K562 (cell line): ENCODE results near the gene CTCF. TPM values are rescaled to one million over a fixed set of nuclear protein-coding genes. Genes with fewer than 3 reads are reported as not detected.

Source experiments
- ATAC-seq: fragments of 200-7000 bp; cut with Tn5 transposase; 3 replicates; pipeline ENCODE4 v1.9.1; 2020; ENCODE audit warnings: moderate library complexity
- BruUV-seq: library from RNA; stranded (reverse); fragments of 400-500 nt; replicated peaks from 2 replicates; lab custom pipeline; 2021; lab: Mats Ljungman, UMichigan
- CTCF ChIA-PET: fragments of 300-600 bp; formaldehyde crosslinking; extraction: SDS; loops from one replicate; lab custom pipeline; 2021; ENCODE audit warnings: low intra/inter-chr PET ratio; lab: Yijun Ruan, JAX
- POLR2A ChIA-PET: fragments of 300-600, 350-650 bp; sonication (Branson Sonifier 250); formaldehyde crosslinking; extraction: SDS; loops from one replicate; lab custom pipeline; 2021; ENCODE audit warnings: antibody characterized with exemption, inconsistent platforms; lab: Yijun Ruan, JAX
- DNase-seq, 4 experiments: peaks; one replicate each; pipeline versions ENCODE4 v3.0.0 to v3.0.0-alpha.2; 2011 to 2018; ENCODE audit warnings: low spot score in 3 of 4, mixed read lengths in 3 of 4; ENCODE audit errors: extremely low read depth in 1 of 4
- FAIRE-seq: peaks from 2 replicates; lab custom pipeline; 2011; peaks lifted over from hg19 to GRCh38; lab: Jason Lieb, UNC
- H2AFZ ChIP-seq: 2 replicates; pipeline ENCODE4 v1.6.0; 2011; ENCODE audit warnings: low read depth, low read length, control low read depth, inconsistent platforms
- H3K27ac ChIP-seq: fragments of 200-600 bp; 3 replicates; pipeline ENCODE4 v1.8.0; 2011; ENCODE audit warnings: low read depth, mild to moderate bottlenecking, control low read depth, inconsistent platforms, low read length, moderate library complexity, mixed read lengths; ENCODE audit errors: extremely low read depth
- H3K27me3 ChIP-seq, 2 experiments: fragments of 300-600 bp in 1 of 2; 2 replicates in 1 of 2; 3 replicates in 1 of 2; pipeline versions ENCODE4 v1.6.0 to v1.8.0; 2011; ENCODE audit warnings: inconsistent platforms in 2 of 2, low read length in 2 of 2, mild to moderate bottlenecking in 1 of 2, mixed read lengths in 1 of 2, moderate library complexity in 1 of 2; ENCODE audit not compliant: control insufficient read depth in 2 of 2, insufficient read depth in 2 of 2
- H3K36me3 ChIP-seq: fragments of 300-600 bp; 3 replicates; pipeline ENCODE4 v1.8.0; 2011; ENCODE audit warnings: mild to moderate bottlenecking, low read length, inconsistent platforms; ENCODE audit not compliant: control insufficient read depth, insufficient read depth
- H3K4me1 ChIP-seq, 2 experiments: fragments of 200-600 bp in 1 of 2; replicated peaks in 1 of 2; 2 replicates in 1 of 2; 3 replicates in 1 of 2; pipeline versions ENCODE4 v1.5.1 to v1.8.0; 2011; ENCODE audit warnings: inconsistent platforms in 2 of 2, low read length in 2 of 2, mild to moderate bottlenecking in 1 of 2, mixed read lengths in 1 of 2, moderate library complexity in 1 of 2; ENCODE audit not compliant: control insufficient read depth in 2 of 2, insufficient read depth in 2 of 2
- H3K4me2 ChIP-seq: 2 replicates; pipeline ENCODE4 v1.6.1; 2011; ENCODE audit warnings: low read length, control low read depth, inconsistent platforms, mixed read lengths; ENCODE audit not compliant: insufficient read depth
- H3K4me3 ChIP-seq: fragments of 200-600 bp; sonication (generic), shearing (Covaris generic); 2 replicates; pipeline ENCODE4 v1.5.1; 2016; ENCODE audit warnings: control low read depth, inconsistent platforms
- H3K79me2 ChIP-seq: fragments of 200-600 bp; 3 replicates; pipeline ENCODE4 v1.8.0; 2011; ENCODE audit warnings: low read length, inconsistent platforms; ENCODE audit not compliant: control insufficient read depth, insufficient read depth
- H3K9ac ChIP-seq, 2 experiments: 2 replicates each; pipeline versions ENCODE4 v1.6.0 to v1.6.1; 2011; ENCODE audit warnings: low read depth in 2 of 2, low read length in 2 of 2, control low read depth in 1 of 2, inconsistent platforms in 1 of 2, mild to moderate bottlenecking in 1 of 2, mixed read lengths in 1 of 2; ENCODE audit not compliant: insufficient read depth in 1 of 2
- H3K9me1 ChIP-seq: one replicate; pipeline ENCODE4 v1.6.0; 2011; ENCODE audit warnings: inconsistent platforms, mild to moderate bottlenecking, low read length, moderate library complexity; ENCODE audit not compliant: control insufficient read depth, insufficient read depth
- H3K9me3 ChIP-seq: replicated peaks from 2 replicates; pipeline ENCODE4 v1.5.1; 2011; ENCODE audit warnings: low read depth, low read length, inconsistent platforms; ENCODE audit not compliant: control insufficient read depth, insufficient read depth
- H4K20me1 ChIP-seq: replicated peaks from 2 replicates; pipeline ENCODE4 v1.6.1; 2011; ENCODE audit warnings: low read length, inconsistent platforms, mixed read lengths; ENCODE audit not compliant: control insufficient read depth, insufficient read depth
- BRD9 ChIP-seq: fragments of 450-650 bp; IDR thresholded peaks from 2 replicates; pipeline ENCODE4 v1.6.1; 2018; ENCODE audit warnings: low read depth; ENCODE audit not compliant: partially characterized antibody
- BRF1 ChIP-seq: IDR thresholded peaks from 3 replicates; pipeline ENCODE4 v1.6.1; 2011; ENCODE audit warnings: borderline replicate concordance, mild to moderate bottlenecking; ENCODE audit not compliant: insufficient read length; ENCODE audit errors: extremely low read depth
- CREBBP ChIP-seq: IDR thresholded peaks from one replicate; pipeline ENCODE4 v1.6.1; 2012; ENCODE audit warnings: low read depth, mild to moderate bottlenecking, control low read depth, inconsistent platforms, low read length
- MAX ChIP-seq: sonication (generic); formaldehyde crosslinking; IDR thresholded peaks from 2 replicates; pipeline ENCODE4 v1.9.0; 2022; ENCODE audit warnings: mild to moderate bottlenecking, missing genetic modification reagents
- MCM2 ChIP-seq: fragments of 450-650 bp; IDR thresholded peaks from 2 replicates; pipeline ENCODE4 v1.6.1; 2017; ENCODE audit warnings: low read depth, mild to moderate bottlenecking
- POLR2G ChIP-seq: fragments of 200-400 bp; formaldehyde crosslinking; IDR thresholded peaks from 2 replicates; pipeline ENCODE4 v1.6.1; 2017; ENCODE audit warnings: low read depth, mild to moderate bottlenecking, antibody characterized with exemption, low read length, moderate library complexity
- RBBP5 ChIP-seq: fragments of 200-600 bp; sonication (generic); IDR thresholded peaks from 2 replicates; pipeline ENCODE4 v1.6.1; 2012; ENCODE audit warnings: borderline replicate concordance, mild to moderate bottlenecking, low read length, control low read depth, inconsistent platforms; ENCODE audit not compliant: insufficient read depth, poor library complexity, severe bottlenecking
- SAFB ChIP-seq: fragments of 200-400 bp; formaldehyde crosslinking; IDR thresholded peaks from 2 replicates; pipeline ENCODE4 v1.6.1; 2017; ENCODE audit warnings: low read depth, low read length, borderline replicate concordance
- SIN3B ChIP-seq: fragments of 450-650 bp; IDR thresholded peaks from 2 replicates; pipeline ENCODE4 v1.6.1; 2017; ENCODE audit warnings: low read depth, mild to moderate bottlenecking, moderate library complexity
- SMAD4 ChIP-seq: fragments of 250-450 bp; sonication (Bioruptor Pico); conservative IDR thresholded peaks from 2 replicates; pipeline ENCODE4 v1.8.0; 2021; ENCODE audit warnings: inconsistent platforms, mild to moderate bottlenecking, moderate library complexity
- STAG1 ChIP-seq: sonication (generic); formaldehyde crosslinking; IDR thresholded peaks from 2 replicates; pipeline ENCODE4 v1.5.0; 2020; ENCODE audit warnings: missing genetic modification reagents, borderline replicate concordance
- TAF7 ChIP-seq: fragments of 450-650 bp; IDR thresholded peaks from 2 replicates; pipeline ENCODE4 v1.6.1; 2016; ENCODE audit warnings: missing genetic modification characterization, missing compliant biosample characterization
- UBTF ChIP-seq, 2 experiments: IDR thresholded peaks; 2 replicates each; pipeline ENCODE4 v1.6.1; 2012; ENCODE audit warnings: improper control_type of control experiment in 2 of 2, low read depth in 2 of 2, low read length in 2 of 2, borderline replicate concordance in 1 of 2
- ZKSCAN8 ChIP-seq: fragments of 200-800 bp; sonication (Bioruptor generic); IDR thresholded peaks from 2 replicates; pipeline ENCODE4 v1.6.1; 2016; ENCODE audit warnings: missing genetic modification characterization, missing compliant biosample characterization
- ZNF140 ChIP-seq: fragments of 250-450 bp; sonication (Bioruptor Pico); IDR thresholded peaks from 2 replicates; pipeline ENCODE4 v1.8.0; 2021; ENCODE audit warnings: moderate library complexity, mild to moderate bottlenecking, inconsistent platforms
- ZNF584 ChIP-seq: fragments of 200-800 bp; sonication (Bioruptor generic); IDR thresholded peaks from 2 replicates; pipeline ENCODE4 v1.6.1; 2016; ENCODE audit warnings: low read depth, mild to moderate bottlenecking, missing genetic modification characterization, missing compliant biosample characterization
- ZNF740 ChIP-seq, 3 experiments: fragments of 200-800 bp in 1 of 3; sonication (Bioruptor generic) in 1 of 3; sonication (generic) in 1 of 3; formaldehyde crosslinking in 1 of 3; IDR thresholded peaks; 2 replicates each; pipeline versions ENCODE4 v1.6.1 to v1.8.0; 2016 to 2022; ENCODE audit warnings: mild to moderate bottlenecking in 2 of 3, missing compliant biosample characterization in 2 of 3, missing genetic modification characterization in 2 of 3, missing genetic modification reagents in 1 of 3
- WGBS: fragments of 100-300 bp; shearing (Covaris generic); methylation state at CpG from one replicate; pipeline ENCODE4 v1.1.6; 2016; ENCODE audit warnings: low coverage, mixed read lengths; ENCODE audit not compliant: insufficient coverage; ENCODE audit errors: missing lambda C conversion rate; 5-methylcytosine and 5-hydroxymethylcytosine counted together
- in situ Hi-C: fragments of 300-500 bp; cut with MboI; formaldehyde crosslinking; loops from 4 replicates; pipeline ENCODE4 v1.15.0; 2018; ENCODE audit warnings: inconsistent platforms, mixed read lengths
- intact Hi-C: fragments of 100-400 bp; cut with micrococcal nuclease; formaldehyde crosslinking; loops from 2 replicates; pipeline ENCODE4 v1.14.2; 2022
- polyA plus RNA-seq, 8 experiments: library from polyadenylated mRNA; depleted of rRNA in 4 of 8; stranded (reverse) in 5 of 8; unstranded in 3 of 8; fragments of >200 nt; fragmentation: Nextera tagmentation in 2 of 8; fragmentation: Illumina TruSeq in 1 of 8; extraction: Ambion mirVana in 2 of 8; extraction: Trizol in 1 of 8; gene quantifications; 2 replicates each; pipeline versions ENCODE4 v1.2.1 to v1.2.3, GENCODE V29; 2011 to 2014; ENCODE audit warnings: inconsistent platforms in 1 of 8, missing spikeins in 1 of 8
- total RNA-seq, 7 experiments: library from RNA; depleted of rRNA in 6 of 7; stranded (reverse); fragments of >200 nt in 6 of 7; fragmentation: Illumina TruSeq in 2 of 7; extraction: Trizol in 2 of 7; gene quantifications; 2 replicates each; pipeline versions ENCODE4 v1.2.1 to v1.2.3, GENCODE V29; 2011 to 2021; ENCODE audit warnings: low replicate concordance in 1 of 7

Gene CTCF
- total and polyA plus RNA-seq, 9 of the 15 experiments (the other 6 are each of a cell fraction or from before 2014, with no cell fraction given): 7.8 to 49.2 (median 33.9) TPM

- Histone ChIP-seq H3K79me2 (no peaks in the 10 kb centered on the region), H3K9me3 (no peaks in the 10 kb centered on the region), H2AFZ (no peak overlapping the region), H3K27me3 (peaks cover 8 to 53% of the 10 kb centered on the region in 2 experiments; a peak in 4 of 5 replicates), H3K4me2 (peak overlapping the region; percentile 25; the same call in 1 of the 2 replicates), H3K9ac (peak overlapping the region in 1 of 2 experiments; percentile 81; a peak in 2 of 4 replicates), H3K4me3 (peak overlapping the region; percentile 29), H4K20me1 (0 out of 2 replicates have a peak, but pooled peaks cover 13% of the 10 kb centered on the region), H3K4me1 (peaks cover 0 to 49% of the 10 kb centered on the region in 2 experiments; a peak in 4 of 5 replicates), H3K9me1 (no peaks in the 10 kb centered on the region), H3K36me3 (peaks cover 9% of the 10 kb centered on the region; the same call in 2 of the 3 replicates), H3K27ac (no peak overlapping the region)
- ChIA-PET POLR2A (no interaction called here), CTCF (interaction anchor here (1.5 kb wide), 1 partner anchor 132 kb away, joined by 3 read pairs; no protein-coding TSS in a partner anchor)
- WGBS: 3% methylated on average over 22 of the region's 68 CpGs
- no TSS peak for BruUV-seq
- in situ Hi-C loops: no loop called here
- intact Hi-C loops: no loop called here
- DNase-seq (peak in 2 of 4 experiments; percentile 72 to 76), FAIRE-seq (no peak), ATAC-seq (peak; percentile 66)
- TF ChIP-seq SAFB (peak; percentile 52; the same call in 1 of the 2 replicates), SIN3B (0 out of 2 replicates have a peak, but pooled peaks have one; percentile 20), ZNF584 (CRISPR knock-in tag) (peak; percentile 23; the same call in 1 of the 2 replicates), MAX (CRISPR knock-in tag) (peak; percentile 38; the same call in 1 of the 2 replicates), BRD9 (no peak), RBBP5 (peak; percentile 27), ZKSCAN8 (CRISPR knock-in tag) (no peak), ZNF140 (CRISPR knock-in tag) (no peak), MCM2 (no peak), TAF7 (tag) (no peak), STAG1 (CRISPR knock-in tag) (no peak), ZNF740 (CRISPR knock-in tag; IDR thresholded peaks at IDR 0.05) (peak; percentile 37; the same call in 1 of the 2 replicates), ZNF740 (tag; IDR thresholded peaks at IDR 0.05) (no peak), POLR2G (peak; percentile 52), SMAD4 (0 out of 2 replicates have a peak, but pooled peaks have one; percentile 21), BRF1 (no peak), CREBBP (no peak), UBTF (IDR thresholded peaks at IDR 0.05; ENCODE audit: borderline replicate concordance in 1 of 2, low read depth in 2 of 2, low read length in 2 of 2) (0 out of 4 replicates have a peak, but pooled peaks of 1 of the 2 experiments have one; percentile 7)
Measured at GRCh38 chr16:67653128-67653788, 90.9 kb downstream of the CTCF start.
